Activated T-cell treated with anti-CD3 and anti-CD28 coated beads for 24 hours (primary cell): ENCODE data around the gene RRP15.

Experiments
- DNase-seq: peaks from one replicate; pipeline ENCODE4 v3.0.0-alpha.2; 2020; ENCODE audit warnings: low read depth

RRP15 gene

GRCh38 chr1:218341325-218341724 is 56.2 kb downstream of the RRP15 start:
- DNase-seq = no peak

- no peak for DNase-seq
These were observed 57.0 kb downstream of the RRP15 start for GRCh38 chr1:218342091-218342490.

GRCh38 chr1:218344814-218345672 is 60.0 kb downstream of the RRP15 start, which contains the start of gene TGFB2:
TSS of gene TGFB2 (plus strand) at chr1:218345336. CDS start at chr1:218346702, 1,366 bp downstream.
- no peak for DNase-seq

- DNase-seq = no peak
These were observed 60.7 kb downstream of the RRP15 start for GRCh38 chr1:218345673-218346390.

GRCh38 chr1:218346391-218347204 is 61.5 kb downstream of the RRP15 start:
- no peak for DNase-seq

- no peak for DNase-seq
These were observed 62.2 kb downstream of the RRP15 start for GRCh38 chr1:218347336-218347722.

- DNase-seq = no peak
These were observed 62.9 kb downstream of the RRP15 start for GRCh38 chr1:218347723-218348627.

GRCh38 chr1:218348628-218349071 is 63.6 kb downstream of the RRP15 start:
- DNase-seq = no peak

- DNase-seq = no peak
These were observed 64.4 kb downstream of the RRP15 start for GRCh38 chr1:218349348-218350034.

- no peak for DNase-seq
These were observed 65.0 kb downstream of the RRP15 start for GRCh38 chr1:218350035-218350525.

GRCh38 chr1:218350801-218351266 is 65.7 kb downstream of the RRP15 start:
- no peak for DNase-seq

GRCh38 chr1:218351391-218352074 is 66.4 kb downstream of the RRP15 start:
- peak; percentile 15 for DNase-seq

- no peak for DNase-seq
These were observed 67.0 kb downstream of the RRP15 start for GRCh38 chr1:218352075-218352438.

- DNase-seq = no peak
These were observed 68.6 kb downstream of the RRP15 start for GRCh38 chr1:218353656-218354055.

- DNase-seq = no peak
These were observed 70.2 kb downstream of the RRP15 start for GRCh38 chr1:218355278-218355677.

- DNase-seq = no peak
These were observed 72.3 kb downstream of the RRP15 start for GRCh38 chr1:218357211-218357892.

GRCh38 chr1:218357893-218358232 is 72.8 kb downstream of the RRP15 start:
- DNase-seq = no peak

GRCh38 chr1:218361298-218362065 is 76.4 kb downstream of the RRP15 start:
- no peak for DNase-seq
